Stimulated activated naive CD8-positive, alpha-beta T cell treated with anti-CD3 and anti-CD28 coated beads, Interleukin-15, amount 100 ng/mL, for 72 hours (primary cell): ENCODE data around the gene CLN6.
"Not testable (repeated sequence)": the region's sequence is repeated elsewhere in the genome, so short reads cannot be mapped to it uniquely, and the experiment has no call there.

ENCODE experiments used
- ATAC-seq: fragments of 150-1000 bp; cut with Tn5 transposase; 2 replicates; pipeline ENCODE4 v1.10.0; 2021; ENCODE audit warnings: mild to moderate bottlenecking, moderate library complexity
- DNase-seq, 2 donors: peaks; one replicate each; pipeline ENCODE4 v3.0.0; 2021 to 2022
- H3K27ac Mint-ChIP-seq, 2 donors: one replicate each; pipeline ENCODE4 v1.8.0; 2022; ENCODE audit warnings: mild to moderate bottlenecking in 2 of 2, mixed read lengths in 2 of 2, moderate library complexity in 2 of 2
- H3K27me3 Mint-ChIP-seq: one replicate; pipeline ENCODE4 v1.8.0; 2022; ENCODE audit warnings: mixed read lengths
- H3K4me1 Mint-ChIP-seq: one replicate; pipeline ENCODE4 v1.8.0; 2022; ENCODE audit warnings: mild to moderate bottlenecking, mixed read lengths
- H3K4me3 Mint-ChIP-seq, 2 donors: one replicate each; pipeline ENCODE4 v1.8.0; 2022; ENCODE audit warnings: mild to moderate bottlenecking in 2 of 2, mixed read lengths in 2 of 2, moderate library complexity in 1 of 2
- H3K9me3 Mint-ChIP-seq, 2 donors: one replicate each; pipeline ENCODE4 v1.8.0; 2022; ENCODE audit warnings: mixed read lengths in 2 of 2

The CLN6 gene

GRCh38 chr15:68232449-68232848 is 2.9 kb upstream of the CLN6 start:
- Mint-ChIP-seq H3K27ac (no peak overlapping the region), H3K4me3 (no peak overlapping the region), H3K9me3 (no peaks in the 10 kb centered on the region), H3K4me1 (peaks cover 37% of the 10 kb centered on the region), H3K27me3 (no peaks in the 10 kb centered on the region)
- ATAC-seq = no peak
- DNase-seq = no peak

DNA sequence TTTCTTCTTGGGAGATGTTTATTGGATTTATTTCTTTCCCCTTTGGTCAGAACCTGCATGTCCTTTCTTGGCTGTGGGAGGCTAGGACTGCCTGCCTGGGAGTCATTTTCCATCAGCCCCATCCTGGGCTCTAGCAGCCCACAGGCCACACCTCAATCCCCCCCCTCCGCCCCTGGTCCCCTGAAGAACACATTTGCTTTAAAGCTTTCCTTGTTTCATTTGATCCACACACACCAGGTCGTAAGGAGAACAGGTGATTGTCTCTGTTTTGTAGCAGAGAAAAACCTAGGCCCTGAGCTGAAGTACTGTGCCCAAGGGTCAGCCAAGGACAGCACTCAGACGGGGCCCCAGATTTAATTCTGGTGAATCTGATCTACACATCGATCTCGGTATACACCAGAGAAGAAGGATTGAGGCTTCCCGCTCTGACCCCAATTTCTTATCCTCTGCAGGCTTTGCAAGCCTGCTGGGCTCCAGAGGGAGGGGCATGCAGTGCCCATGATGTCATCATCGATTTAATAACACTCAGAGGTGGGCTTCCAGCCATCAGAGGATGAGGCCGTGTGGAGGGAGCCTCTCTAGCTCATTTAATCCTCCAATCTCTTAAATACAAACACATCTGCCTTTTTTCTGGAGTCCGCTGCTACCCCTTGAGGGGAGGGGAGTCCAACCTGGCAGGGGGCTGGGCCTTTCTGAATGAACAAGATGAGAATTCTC is 1.7 kb upstream of the CLN6 start:
- peak overlapping the region in 1 of 2 donors; percentile 67 for H3K27ac Mint-ChIP-seq
- peak overlapping the region; percentile 9 to 47 for H3K4me3 Mint-ChIP-seq

DNA sequence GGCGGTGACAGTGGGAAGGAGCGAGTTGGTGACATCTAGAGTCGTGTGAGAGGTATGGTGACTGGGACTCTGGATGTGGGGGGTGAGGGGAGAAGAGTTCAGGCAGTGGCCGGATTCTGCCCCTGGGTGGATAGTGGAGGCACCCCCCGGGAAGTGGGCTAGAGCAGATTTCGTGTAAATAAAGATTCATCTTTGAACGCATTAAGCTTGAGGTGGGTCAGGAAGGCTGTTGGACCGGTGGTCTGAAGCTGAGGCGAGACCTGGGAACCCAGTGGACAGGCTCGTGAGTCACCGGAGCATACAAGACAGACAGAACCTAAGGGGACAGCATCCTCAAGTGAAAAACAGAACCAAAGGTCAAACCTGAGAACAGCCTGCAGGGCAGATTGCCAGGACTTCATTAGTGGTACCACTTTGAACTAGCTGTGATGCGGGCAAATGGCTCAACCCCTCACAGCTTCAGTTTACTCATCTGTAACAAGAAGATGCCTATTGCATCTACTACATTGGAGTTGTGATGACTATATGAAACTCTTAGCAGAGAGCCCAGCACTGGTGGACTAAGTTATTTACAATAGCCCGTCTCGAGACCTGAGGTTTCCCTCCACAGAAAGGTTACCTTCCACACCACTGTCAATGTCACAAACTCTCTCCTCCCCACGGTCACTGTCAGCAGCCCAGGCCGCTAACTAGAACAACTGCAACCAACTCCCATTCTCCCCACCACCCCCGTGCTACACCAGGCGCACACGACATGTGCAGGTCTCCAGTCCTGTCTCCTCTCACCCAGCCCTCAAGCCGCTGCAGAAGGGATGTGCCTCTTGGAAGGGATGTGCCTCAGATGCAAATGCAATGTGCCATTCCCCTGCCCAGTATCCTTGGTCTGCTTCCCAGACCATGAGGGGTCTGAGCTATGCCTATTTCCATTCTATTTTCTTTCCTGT is 901 bp upstream of the CLN6 start:
- DNase-seq (no peak), ATAC-seq (no peak)
- peak overlapping the region; percentile 80 to 89 for H3K4me3 Mint-ChIP-seq
- peak overlapping the region; percentile 43 to 90 for H3K27ac Mint-ChIP-seq
- no peaks in the 10 kb centered on the region for H3K9me3 Mint-ChIP-seq
- H3K27me3 Mint-ChIP-seq = no peaks in the 10 kb centered on the region
- H3K4me1 Mint-ChIP-seq = peaks cover 51% of the 10 kb centered on the region

More for the DNA sequence above, 1.7 kb upstream of the CLN6 start:
- no peaks in the 10 kb centered on the region for H3K27me3 Mint-ChIP-seq
- peaks cover 43% of the 10 kb centered on the region for H3K4me1 Mint-ChIP-seq
- H3K9me3 Mint-ChIP-seq = no peaks in the 10 kb centered on the region
- ATAC-seq (no peak), DNase-seq (no peak)

DNA sequence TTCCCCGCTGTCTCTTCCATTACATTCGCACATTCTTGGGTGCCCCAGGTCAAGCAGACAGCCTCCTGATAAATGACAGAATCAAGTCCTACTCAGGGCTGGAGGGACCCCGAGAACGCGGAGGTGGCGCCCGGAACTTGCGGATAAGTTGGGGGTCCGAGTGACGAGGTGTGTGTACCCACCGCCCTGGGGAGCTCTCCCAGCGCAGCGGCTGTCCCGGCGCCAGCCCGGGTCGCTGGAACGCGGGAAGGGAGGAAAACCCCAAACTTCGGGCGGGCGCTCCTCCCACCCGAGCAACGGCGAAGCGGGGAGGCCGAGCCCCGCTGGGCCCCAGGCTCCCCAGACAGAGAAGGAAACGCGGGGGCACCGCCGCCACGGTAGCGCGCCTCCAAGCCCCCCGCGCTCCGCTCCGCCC is 550 bp downstream of the CLN6 start:
- Mint-ChIP-seq H3K4me1 (peaks cover 62% of the 10 kb centered on the region), H3K27ac (peak overlapping the region; percentile 91 to 96), H3K4me3 (peak overlapping the region; percentile 80 to 89), H3K27me3 (no peaks in the 10 kb centered on the region), H3K9me3 (no peaks in the 10 kb centered on the region)
- DNase-seq (no peak), ATAC-seq (peak; percentile 6)

DNA sequence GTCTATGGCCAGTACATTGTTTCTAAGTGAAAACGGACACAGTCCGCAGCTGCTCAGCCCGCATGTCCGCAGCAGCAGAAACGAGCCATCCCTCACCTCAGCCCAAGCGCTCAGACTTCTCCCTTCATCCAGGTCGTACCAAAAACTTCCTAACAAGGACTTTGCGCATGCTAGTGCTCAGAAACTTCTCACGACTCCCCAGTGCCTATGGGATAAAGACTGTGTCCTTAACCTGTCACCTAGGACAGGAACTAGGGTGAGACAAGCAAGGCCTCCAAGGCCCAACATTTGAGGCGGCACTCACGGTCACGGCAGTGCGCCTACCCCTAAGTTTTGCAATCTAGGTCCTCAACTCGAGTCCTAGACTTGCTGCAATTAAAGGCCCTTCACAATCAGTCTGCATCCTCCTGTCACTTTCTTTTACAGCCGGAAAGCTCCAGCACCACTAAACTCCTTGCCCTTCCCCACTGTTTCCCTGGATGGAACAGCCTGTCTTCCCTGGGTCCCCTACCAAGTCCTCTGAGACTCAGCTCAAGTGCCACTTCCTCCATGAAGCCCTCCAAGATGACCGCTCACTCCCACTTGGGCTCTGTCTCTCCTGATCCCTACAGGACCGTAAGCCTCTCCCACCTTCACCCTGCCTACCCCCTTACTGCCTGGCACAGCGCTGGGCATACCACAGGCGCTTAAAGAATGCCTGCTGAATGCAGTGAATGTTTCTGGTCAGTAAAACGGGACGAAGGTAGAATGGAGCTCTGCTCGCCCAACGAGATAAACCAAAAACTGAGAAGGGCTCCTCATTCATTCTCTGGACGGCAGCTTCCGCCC is 1.2 kb downstream of the CLN6 start:
- no peaks in the 10 kb centered on the region for H3K9me3 Mint-ChIP-seq
- H3K27me3 Mint-ChIP-seq = no peaks in the 10 kb centered on the region
- DNase-seq (no peak), ATAC-seq (no peak)
- H3K4me3 Mint-ChIP-seq = peak overlapping the region; percentile 80 to 89
- peak overlapping the region; percentile 91 to 96 for H3K27ac Mint-ChIP-seq
- H3K4me1 Mint-ChIP-seq = peaks cover 62% of the 10 kb centered on the region

GRCh38 chr15:68227643-68228142 is 1.8 kb downstream of the CLN6 start:
- ATAC-seq (no peak), DNase-seq (no peak)
- H3K27ac Mint-ChIP-seq = peak overlapping the region; percentile 6 to 85
- peak overlapping the region; percentile 80 to 89 for H3K4me3 Mint-ChIP-seq
- H3K27me3 Mint-ChIP-seq = no peaks in the 10 kb centered on the region
- peaks cover 62% of the 10 kb centered on the region for H3K4me1 Mint-ChIP-seq
- no peaks in the 10 kb centered on the region for H3K9me3 Mint-ChIP-seq

DNA sequence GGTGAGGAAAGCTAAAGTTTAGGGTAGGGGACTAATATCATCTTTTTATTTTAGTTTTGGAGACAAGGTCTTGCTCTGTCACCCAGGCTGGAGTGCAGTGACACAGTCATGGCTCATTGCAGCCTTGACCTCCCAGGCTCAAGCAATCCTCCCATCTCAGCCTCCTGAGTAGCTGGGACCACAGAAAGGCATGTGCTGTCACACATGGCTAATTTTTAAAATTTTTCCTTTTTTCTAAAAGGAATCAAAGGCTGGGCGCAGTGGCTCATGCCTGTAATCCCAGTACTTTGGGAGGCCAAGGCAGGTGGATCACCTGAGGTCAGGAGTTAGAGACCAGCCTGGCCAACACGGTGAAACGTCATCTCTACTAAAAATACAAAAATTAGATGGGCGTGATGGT is 4.1 kb downstream of the CLN6 start:
- Mint-ChIP-seq H3K4me3 (peak overlapping the region in 1 of 2 donors; percentile 11), H3K27ac (peak overlapping the region in 1 of 2 donors; percentile 2), H3K4me1 (peaks cover 48% of the 10 kb centered on the region)
- H3K27me3 Mint-ChIP-seq, DNase-seq, H3K9me3 Mint-ChIP-seq, ATAC-seq: not testable (repeated sequence)

DNA sequence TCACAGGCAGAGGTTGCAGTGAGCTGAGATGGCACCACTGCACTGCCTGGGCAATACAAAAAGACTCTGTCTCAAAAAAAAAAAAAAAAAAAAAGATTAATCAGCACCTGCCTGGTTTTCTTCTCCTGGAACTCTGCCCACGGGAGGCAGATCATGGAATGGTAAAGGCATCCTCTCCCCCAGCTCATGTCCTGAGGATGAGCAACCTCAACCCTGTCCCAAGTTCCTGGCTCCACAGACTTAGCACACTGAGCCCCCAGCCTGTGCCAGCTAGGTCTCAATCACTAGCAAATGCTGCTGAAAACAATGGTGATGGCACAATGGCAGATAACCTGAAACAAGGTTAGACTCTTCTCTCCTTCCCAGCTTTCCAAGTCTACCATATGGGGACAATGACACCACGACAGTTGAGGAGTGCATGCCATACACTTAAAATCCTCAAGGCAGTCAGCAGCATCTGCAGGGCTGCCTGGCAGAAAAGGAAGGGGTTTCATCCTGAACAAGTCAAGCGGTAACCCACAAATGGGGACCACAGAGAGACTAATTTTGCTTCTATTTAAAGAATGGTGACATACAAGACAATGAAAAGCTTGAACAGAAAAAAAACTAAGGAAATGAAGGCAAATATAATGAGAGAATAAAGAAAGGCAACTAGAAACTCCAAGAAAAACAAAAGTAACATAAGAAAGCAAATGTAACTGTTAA is 4.8 kb downstream of the CLN6 start:
- H3K27me3 Mint-ChIP-seq = no peaks in the 10 kb centered on the region
- peaks cover 41% of the 10 kb centered on the region for H3K4me1 Mint-ChIP-seq
- H3K4me3 Mint-ChIP-seq = peak overlapping the region in 1 of 2 donors; percentile 11
- H3K9me3 Mint-ChIP-seq = no peaks in the 10 kb centered on the region
- ATAC-seq = no peak
- H3K27ac Mint-ChIP-seq = peak overlapping the region in 1 of 2 donors; percentile 2
- DNase-seq = no peak

- Mint-ChIP-seq H3K4me3 (no peak overlapping the region), H3K9me3 (no peaks in the 10 kb centered on the region), H3K27me3 (no peaks in the 10 kb centered on the region), H3K4me1 (peaks cover 40% of the 10 kb centered on the region), H3K27ac (no peak overlapping the region)
- no peak for ATAC-seq
- DNase-seq = no peak
These were observed 5.4 kb downstream of the CLN6 start for GRCh38 chr15:68224108-68224507.

DNA sequence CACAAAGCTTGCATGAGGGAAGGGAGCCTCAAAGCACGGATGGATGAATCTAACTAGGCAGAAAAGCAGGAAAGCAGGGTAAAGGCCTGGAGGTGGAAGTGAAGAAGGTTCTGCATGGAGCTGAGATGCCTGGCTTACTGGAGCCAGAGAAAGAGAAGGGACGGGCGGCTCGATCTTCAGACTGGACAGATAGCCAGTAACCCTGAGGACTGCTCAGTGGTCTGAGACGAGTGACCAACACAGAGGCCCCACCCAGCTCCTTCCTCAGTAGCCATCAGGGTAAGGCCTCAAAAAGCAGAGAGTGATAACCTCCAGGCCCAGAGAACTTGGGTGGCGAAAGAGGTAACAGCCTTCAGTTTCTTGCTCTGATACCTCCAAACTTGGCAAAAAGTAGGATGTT is 6.4 kb downstream of the CLN6 start:
- no peak for DNase-seq
- Mint-ChIP-seq H3K9me3 (no peaks in the 10 kb centered on the region), H3K4me3 (no peak overlapping the region), H3K27me3 (no peaks in the 10 kb centered on the region), H3K4me1 (peaks cover 32% of the 10 kb centered on the region), H3K27ac (no peak overlapping the region)
- ATAC-seq = no peak

DNA sequence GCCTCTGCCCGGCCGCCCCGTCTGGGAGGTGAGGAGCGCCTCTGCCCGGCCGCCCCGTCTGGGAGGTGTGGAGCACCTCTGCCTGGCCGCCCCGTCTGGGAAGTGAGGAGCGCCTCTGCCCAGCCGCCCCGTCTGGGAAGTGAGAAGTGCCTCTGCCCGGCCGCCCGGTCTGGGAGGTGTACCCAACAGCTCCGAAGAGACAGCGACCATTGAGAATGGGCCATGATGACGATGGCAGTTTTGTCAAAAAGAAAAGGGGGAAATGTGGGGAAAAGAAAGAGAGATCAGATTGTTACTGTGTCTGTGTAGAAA is 7.1 kb downstream of the CLN6 start:
- H3K4me1 Mint-ChIP-seq = peaks cover 24% of the 10 kb centered on the region
- not testable (repeated sequence) for H3K4me3 Mint-ChIP-seq, H3K27ac Mint-ChIP-seq, DNase-seq, H3K27me3 Mint-ChIP-seq, ATAC-seq, H3K9me3 Mint-ChIP-seq

GRCh38 chr15:68221530-68222431 is 7.7 kb downstream of the CLN6 start:
- Mint-ChIP-seq H3K4me1 (peaks cover 19% of the 10 kb centered on the region), H3K27ac (peak overlapping the region in 1 of 2 donors; percentile 63)
- DNase-seq, H3K27me3 Mint-ChIP-seq, ATAC-seq, H3K9me3 Mint-ChIP-seq, H3K4me3 Mint-ChIP-seq: not testable (repeated sequence)

- Mint-ChIP-seq H3K4me3 (no peak overlapping the region), H3K27me3 (no peaks in the 10 kb centered on the region), H3K9me3 (no peaks in the 10 kb centered on the region), H3K4me1 (peaks cover 17% of the 10 kb centered on the region), H3K27ac (no peak overlapping the region)
- DNase-seq = no peak
- no peak for ATAC-seq
These were observed 8.6 kb downstream of the CLN6 start for GRCh38 chr15:68220967-68221366.

DNA sequence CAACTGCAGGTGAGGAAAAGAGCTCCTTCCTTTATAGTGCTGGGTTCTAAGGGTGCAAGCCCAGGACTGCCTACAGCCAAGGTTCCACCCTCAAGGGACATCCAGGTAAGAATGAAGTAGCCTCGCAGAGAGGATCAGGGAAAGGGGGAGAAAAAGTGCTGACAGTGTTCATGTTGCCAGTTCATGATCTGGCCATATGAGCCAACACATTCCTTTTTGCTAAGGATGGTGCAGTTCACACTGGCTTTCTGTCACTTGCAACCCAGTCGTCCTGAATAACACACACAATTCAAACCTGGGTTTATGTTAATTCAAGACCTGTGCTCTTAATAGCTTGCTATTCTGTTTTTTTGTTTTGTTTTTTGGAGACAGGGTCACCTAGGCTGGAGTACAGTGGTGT is 9.0 kb downstream of the CLN6 start:
- ATAC-seq (no peak), DNase-seq (no peak)
- Mint-ChIP-seq H3K4me1 (peaks cover 12% of the 10 kb centered on the region), H3K27ac (no peak overlapping the region), H3K9me3 (no peaks in the 10 kb centered on the region), H3K27me3 (no peaks in the 10 kb centered on the region), H3K4me3 (no peak overlapping the region)
